ENCODE results near the gene JMJD7.

JMJD7 gene

GRCh38 chr15:41847206-41847605, 19.3 kb downstream of the JMJD7 start:
- no peak for DNase-seq

GRCh38 chr15:41847981-41848380, 20.1 kb downstream of the JMJD7 start:
- DNase-seq, result no peak

GRCh38 chr15:41848631-41849030, 20.7 kb downstream of the JMJD7 start:
- no peak for DNase-seq

GRCh38 chr15:41849204-41849603, 21.3 kb downstream of the JMJD7 start:
- DNase-seq, result no peak

GRCh38 chr15:41849861-41850260, 22.0 kb downstream of the JMJD7 start:
- no peak for DNase-seq

GRCh38 chr15:41850482-41851166, 22.7 kb downstream of the JMJD7 start:
- DNase-seq, result no peak

- DNase-seq, result no peak
These were observed 23.3 kb downstream of the JMJD7 start for GRCh38 chr15:41851167-41851523.

GRCh38 chr15:41851755-41852370, 24.0 kb downstream of the JMJD7 start:
- DNase-seq, result no peak

GRCh38 chr15:41852736-41853590, 25.1 kb downstream of the JMJD7 start:
- DNase-seq, result no peak

GRCh38 chr15:41853831-41854230, 25.9 kb downstream of the JMJD7 start:
- no peak for DNase-seq

- no peak for DNase-seq
These were observed 26.6 kb downstream of the JMJD7 start for GRCh38 chr15:41854443-41854842.

- DNase-seq, result no peak
These were observed 27.5 kb downstream of the JMJD7 start for GRCh38 chr15:41855261-41855961.

- DNase-seq, result no peak
These were observed 28.4 kb downstream of the JMJD7 start for GRCh38 chr15:41856262-41856661.

GRCh38 chr15:41856716-41857115, 28.8 kb downstream of the JMJD7 start:
- DNase-seq, result no peak

- no peak for DNase-seq
These were observed 29.4 kb downstream of the JMJD7 start for GRCh38 chr15:41857316-41857715.

GRCh38 chr15:41858756-41859155, 30.9 kb downstream of the JMJD7 start:
- no peak for DNase-seq

GRCh38 chr15:41860049-41860828, 32.3 kb downstream of the JMJD7 start:
- no peak for DNase-seq

- DNase-seq, result no peak
These were observed 34.0 kb downstream of the JMJD7 start for GRCh38 chr15:41861736-41862356.

- DNase-seq, result no peak
These were observed 34.7 kb downstream of the JMJD7 start for GRCh38 chr15:41862515-41863116.

- no peak for DNase-seq
These were observed 37.7 kb downstream of the JMJD7 start for GRCh38 chr15:41865490-41866055.

GRCh38 chr15:41866263-41866703, 38.4 kb downstream of the JMJD7 start:
- DNase-seq, result no peak
